Activated naive CD4-positive, alpha-beta T cell treated with anti-CD3 and anti-CD28 coated beads for 36 hours (primary cell): ENCODE measurements around the gene NRARP. TPM values are rescaled to one million over a fixed set of nuclear protein-coding genes. Genes with fewer than 3 reads are reported as not detected.

Source experiments
- CTCF ChIA-PET: fragments of 350-600 bp; sonication (Branson Sonifier 250); formaldehyde crosslinking; loops from one replicate; lab custom pipeline; 2021; ENCODE audit warnings: antibody characterized with exemption; lab: Charles Lee
- DNase-seq: peaks from one replicate; pipeline ENCODE4 v3.0.0-alpha.2; 2020
- H3K27ac Mint-ChIP-seq: one replicate; pipeline ENCODE4 v1.8.0; 2021; ENCODE audit warnings: mild to moderate bottlenecking, mixed read lengths
- H3K27me3 Mint-ChIP-seq: one replicate; pipeline ENCODE4 v1.8.0; 2021; ENCODE audit warnings: low read depth, mixed read lengths
- H3K36me3 Mint-ChIP-seq: one replicate; pipeline ENCODE4 v1.8.0; 2021; ENCODE audit warnings: low read depth, mixed read lengths
- H3K4me1 Mint-ChIP-seq: one replicate; pipeline ENCODE4 v1.8.0; 2021; ENCODE audit warnings: low read depth, mixed read lengths
- H3K4me3 Mint-ChIP-seq: one replicate; pipeline ENCODE4 v1.8.0; 2021; ENCODE audit warnings: mild to moderate bottlenecking, moderate library complexity, mixed read lengths
- H3K9me3 Mint-ChIP-seq: one replicate; pipeline ENCODE4 v1.8.0; 2021; ENCODE audit warnings: mixed read lengths
- intact Hi-C: fragments of 100-400 bp; cut with micrococcal nuclease; formaldehyde crosslinking; loops from one replicate; pipeline ENCODE4 v1.15.1; 2023
- total RNA-seq, 2 experiments: library from RNA; stranded (reverse); gene quantifications; one replicate each; pipeline ENCODE4 v1.2.3, GENCODE V29; 2021

NRARP gene
- total RNA-seq, 2 experiments from 2014 or later, result 1.8 to 2.2 TPM

GRCh38 chr9:137251194-137251461 is 50.9 kb downstream of the NRARP start, which contains the start of gene STPG3:
Gene STPG3, plus strand, starts transcription at chr9:137251286. Its CDS starts 1 bp downstream, at chr9:137251287.
- Mint-ChIP-seq H3K27me3 (no peaks in the 10 kb centered on the region), H3K9me3 (no peaks in the 10 kb centered on the region), H3K27ac (no peak within 1 kb of the TSS), H3K4me1 (peaks cover 7% of the 10 kb centered on the region), H3K36me3 (no peaks in the 10 kb centered on the region), H3K4me3 (no peak within 1 kb of the TSS)
- intact Hi-C loops, result no loop called here
- CTCF ChIA-PET, result interaction anchor here (0.8 to 1.1 kb wide), 2 partner anchors 18 to 132 kb away, joined by 3 read pairs; no protein-coding TSS in a partner anchor
- no peak for DNase-seq

GRCh38 chr9:137250329-137251193 is 51.5 kb downstream of the NRARP start:
- Mint-ChIP-seq H3K4me3 (no peak overlapping the region), H3K4me1 (peaks cover 6% of the 10 kb centered on the region), H3K27ac (no peak overlapping the region), H3K9me3 (no peaks in the 10 kb centered on the region), H3K36me3 (no peaks in the 10 kb centered on the region), H3K27me3 (no peaks in the 10 kb centered on the region)
- intact Hi-C loops, result no loop called here
- no peak for DNase-seq
- CTCF ChIA-PET, result interaction anchor here (0.8 to 1.1 kb wide), 2 partner anchors 17 to 131 kb away, joined by 3 read pairs; no protein-coding TSS in a partner anchor

Other genes with a start within 250 kb of the NRARP start
- not detected for gene ENTPD2, start 248.2 kb downstream of the NRARP start, total RNA-seq
- gene SAPCD2, start 231.7 kb downstream of the NRARP start, total RNA-seq, result 1 to 10 TPM; 3.8 to 3.9 TPM
- gene UAP1L1, start 224.8 kb downstream of the NRARP start, total RNA-seq, result 1 to 10 TPM; 2.6 to 3.4 TPM
- 10 to 100 TPM; 18.7 to 18.9 TPM for gene MAN1B1, start 215.3 kb downstream of the NRARP start, total RNA-seq
- gene DPP7, start 187.5 kb downstream of the NRARP start, total RNA-seq, result 100 to 1,000 TPM; 162 to 167 TPM
- gene GRIN1, start 163.1 kb downstream of the NRARP start, total RNA-seq, result under 1 TPM in 1 of 2 experiments, not detected in 1; 0.35 TPM
- gene LRRC26, start 132.2 kb downstream of the NRARP start, total RNA-seq, result not detected
- not detected for gene TMEM210, start 130.2 kb downstream of the NRARP start, total RNA-seq
- gene ANAPC2, start 113.7 kb downstream of the NRARP start, total RNA-seq, result 10 to 100 TPM; 34.8 to 36.6 TPM
- gene SSNA1, start 113.6 kb downstream of the NRARP start, total RNA-seq, result 10 to 100 TPM; 48.2 to 49.9 TPM
- 1 to 10 TPM; 2.1 to 2.6 TPM for gene TPRN, start 101.5 kb downstream of the NRARP start, total RNA-seq
- 10 to 100 TPM; 21.8 to 23.2 TPM for gene TMEM203, start 96.6 kb downstream of the NRARP start, total RNA-seq
- gene NDOR1, start 96.6 kb downstream of the NRARP start, total RNA-seq, result 10 to 100 TPM; 25.3 to 26.1 TPM
- gene RNF208, start 80.0 kb downstream of the NRARP start, total RNA-seq, result 1 to 10 TPM; 4.9 to 5.0 TPM
- gene CYSRT1, start 77.1 kb downstream of the NRARP start, total RNA-seq, result under 1 TPM; 0.17 to 0.26 TPM
- not detected for gene RNF224, start 74.8 kb downstream of the NRARP start, total RNA-seq
- not detected for gene SLC34A3, start 71.4 kb downstream of the NRARP start, total RNA-seq
- 100 to 1,000 TPM; 193 to 196 TPM for gene TUBB4B, start 61.0 kb downstream of the NRARP start, total RNA-seq
- gene STPG3, start 51.0 kb downstream of the NRARP start, total RNA-seq, result not detected
- 10 to 100 TPM; 47.0 to 47.1 TPM for gene NELFB, start 46.9 kb downstream of the NRARP start, total RNA-seq
- gene TOR4A, start 24.5 kb downstream of the NRARP start, total RNA-seq, result 1 to 10 TPM in 1 of 2 experiments, under 1 TPM in 1; 0.93 to 1.1 TPM
- gene EXD3, start 120.9 kb upstream of the NRARP start, total RNA-seq, result 10 to 100 TPM; 11.2 to 12.7 TPM
- 1 to 10 TPM; 1.0 to 1.2 TPM for gene NOXA1, start 121.1 kb upstream of the NRARP start, total RNA-seq
- not detected for gene ENTPD8, start 139.1 kb upstream of the NRARP start, total RNA-seq
- gene NSMF, start 157.1 kb upstream of the NRARP start, total RNA-seq, result 10 to 100 TPM; 33.2 to 35.7 TPM
- 1 to 10 TPM; 2.8 to 3.1 TPM for gene PNPLA7, start 248.1 kb upstream of the NRARP start, total RNA-seq
- gene MRPL41, start 249.6 kb upstream of the NRARP start, total RNA-seq, result 10 to 100 TPM; 39.3 to 41.0 TPM